Activated CD8-positive, alpha-beta memory T cell treated with anti-CD3 and anti-CD28 coated beads, Interleukin-2, amount 50 U/mL, for 24 hours (primary cell): ENCODE results near the gene ALPL.

Experiments used
- DNase-seq: peaks from one replicate; pipeline ENCODE4 v3.0.0-alpha.2; 2020; ENCODE audit errors: extremely low read depth

ALPL gene

GRCh38 chr1:21598904-21599303 is 89.7 kb downstream of the ALPL start:
- no peak for DNase-seq

- no peak for DNase-seq
Observed at GRCh38 chr1:21599402-21599801, 90.2 kb downstream of the ALPL start.

GRCh38 chr1:21601278-21602048 is 92.2 kb downstream of the ALPL start:
- DNase-seq: no peak

GRCh38 chr1:21603177-21604138 is 94.2 kb downstream of the ALPL start:
- DNase-seq: no peak

GRCh38 chr1:21604208-21604957 is 95.2 kb downstream of the ALPL start:
- no peak for DNase-seq

GRCh38 chr1:21605012-21605715 is 95.9 kb downstream of the ALPL start:
- no peak for DNase-seq

- no peak for DNase-seq
Observed at GRCh38 chr1:21605964-21606705, 96.9 kb downstream of the ALPL start.

GRCh38 chr1:21607549-21608529 is 98.6 kb downstream of the ALPL start:
- no peak for DNase-seq

- no peak for DNase-seq
Observed at GRCh38 chr1:21608798-21609197, 99.6 kb downstream of the ALPL start.

- no peak for DNase-seq
Observed at GRCh38 chr1:21610027-21610426, 100.8 kb downstream of the ALPL start.

- DNase-seq: no peak
Observed at GRCh38 chr1:21610989-21611785, 102.0 kb downstream of the ALPL start.

- DNase-seq: no peak
Observed at GRCh38 chr1:21612057-21612456, 102.8 kb downstream of the ALPL start.

- DNase-seq: no peak
Observed at GRCh38 chr1:21613072-21613867, 104.0 kb downstream of the ALPL start.

GRCh38 chr1:21614419-21615115 is 105.3 kb downstream of the ALPL start:
- DNase-seq: no peak

GRCh38 chr1:21616372-21616771 is 107.1 kb downstream of the ALPL start:
- no peak for DNase-seq

GRCh38 chr1:21617126-21617738 is 108.0 kb downstream of the ALPL start:
- no peak for DNase-seq

GRCh38 chr1:21618059-21618458 is 108.8 kb downstream of the ALPL start:
- DNase-seq: no peak
